AG09309 (cell line): ENCODE results near the gene PLEKHA6.

ENCODE experiments used
- DNase-seq: peaks from one replicate; pipeline ENCODE4 v3.0.0-alpha.2; 2010; ENCODE audit warnings: low read depth
- H3K4me3 ChIP-seq: 2 replicates; pipeline ENCODE4 v1.5.1; 2011; ENCODE audit warnings: mild to moderate bottlenecking, low read depth, low read length, moderate library complexity; ENCODE audit not compliant: control insufficient read depth
- TF ChIP-seq, protein P1 (sequence below): IDR thresholded peaks from 2 replicates; pipeline ENCODE4 v1.5.1; 2011; ENCODE audit warnings: mild to moderate bottlenecking, low read depth, low read length, inconsistent platforms; ENCODE audit not compliant: insufficient read depth, control insufficient read depth; ENCODE audit errors: missing control alignments

PLEKHA6 gene

DNA sequence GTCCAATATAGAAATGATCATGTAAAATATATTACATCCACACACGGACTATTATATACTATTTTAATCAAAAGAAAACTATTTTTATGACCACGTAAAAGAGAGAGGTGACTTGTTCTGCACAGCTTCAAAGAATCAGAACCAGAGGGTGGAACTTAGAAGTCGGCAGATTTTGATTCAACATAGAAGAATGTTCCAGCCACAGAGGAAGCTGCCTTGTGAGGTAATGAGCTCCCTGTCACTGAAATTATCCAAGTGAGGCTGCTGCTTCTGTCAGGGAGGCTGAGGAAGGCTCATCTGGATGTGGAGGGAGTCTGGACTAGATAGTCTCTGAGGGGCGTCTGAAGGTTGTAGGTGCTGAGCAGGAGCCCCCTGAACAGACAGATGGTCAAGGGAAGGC lies 2.7 kb downstream of the PLEKHA6 start:
- no peak overlapping the region for H3K4me3 ChIP-seq
- TF ChIP-seq, protein P1, sequence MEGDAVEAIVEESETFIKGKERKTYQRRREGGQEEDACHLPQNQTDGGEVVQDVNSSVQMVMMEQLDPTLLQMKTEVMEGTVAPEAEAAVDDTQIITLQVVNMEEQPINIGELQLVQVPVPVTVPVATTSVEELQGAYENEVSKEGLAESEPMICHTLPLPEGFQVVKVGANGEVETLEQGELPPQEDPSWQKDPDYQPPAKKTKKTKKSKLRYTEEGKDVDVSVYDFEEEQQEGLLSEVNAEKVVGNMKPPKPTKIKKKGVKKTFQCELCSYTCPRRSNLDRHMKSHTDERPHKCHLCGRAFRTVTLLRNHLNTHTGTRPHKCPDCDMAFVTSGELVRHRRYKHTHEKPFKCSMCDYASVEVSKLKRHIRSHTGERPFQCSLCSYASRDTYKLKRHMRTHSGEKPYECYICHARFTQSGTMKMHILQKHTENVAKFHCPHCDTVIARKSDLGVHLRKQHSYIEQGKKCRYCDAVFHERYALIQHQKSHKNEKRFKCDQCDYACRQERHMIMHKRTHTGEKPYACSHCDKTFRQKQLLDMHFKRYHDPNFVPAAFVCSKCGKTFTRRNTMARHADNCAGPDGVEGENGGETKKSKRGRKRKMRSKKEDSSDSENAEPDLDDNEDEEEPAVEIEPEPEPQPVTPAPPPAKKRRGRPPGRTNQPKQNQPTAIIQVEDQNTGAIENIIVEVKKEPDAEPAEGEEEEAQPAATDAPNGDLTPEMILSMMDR = no peak
- no peak for DNase-seq

DNA sequence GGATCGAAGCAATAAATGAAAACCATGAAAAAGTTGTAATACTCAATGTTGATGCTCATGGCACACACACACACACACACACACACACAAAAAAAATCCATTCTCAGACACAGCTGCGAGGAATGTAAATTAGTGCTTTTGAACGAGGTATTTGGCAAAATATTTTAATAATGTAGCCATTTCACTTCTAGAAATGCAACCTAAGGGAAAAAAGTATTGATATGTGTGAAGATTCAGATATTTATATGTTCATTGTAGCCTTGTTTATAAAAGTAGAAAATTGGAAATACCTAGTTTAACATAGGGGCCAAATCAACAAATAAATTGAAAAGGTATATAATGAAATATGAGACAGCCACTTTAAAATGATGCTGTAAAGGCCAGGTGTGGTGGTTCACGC lies 3.8 kb downstream of the PLEKHA6 start:
- TF ChIP-seq, protein P1 = no peak
- no peak overlapping the region for H3K4me3 ChIP-seq
- no peak for DNase-seq

DNA sequence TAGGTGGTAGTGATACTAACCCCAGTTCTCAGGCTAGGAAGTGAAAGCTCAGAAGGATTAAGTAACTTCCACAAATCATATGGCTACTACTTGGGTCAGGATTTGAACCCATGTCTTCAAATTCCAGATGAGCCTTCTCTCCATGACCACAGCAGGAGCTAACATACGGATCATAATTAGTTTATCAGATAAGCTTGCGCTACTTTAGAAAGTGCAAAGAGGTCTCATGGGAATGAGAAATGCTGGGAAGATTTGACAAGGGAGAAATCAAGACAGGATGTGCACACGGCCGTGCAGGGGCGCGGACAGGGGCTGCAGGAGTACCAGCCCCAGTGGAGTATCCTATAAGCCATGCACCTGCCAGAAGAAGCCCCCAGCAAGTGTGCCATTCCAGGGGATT lies 5.2 kb downstream of the PLEKHA6 start:
- H3K4me3 ChIP-seq = no peak overlapping the region
- TF ChIP-seq, protein P1 = no peak
- no peak for DNase-seq

DNA sequence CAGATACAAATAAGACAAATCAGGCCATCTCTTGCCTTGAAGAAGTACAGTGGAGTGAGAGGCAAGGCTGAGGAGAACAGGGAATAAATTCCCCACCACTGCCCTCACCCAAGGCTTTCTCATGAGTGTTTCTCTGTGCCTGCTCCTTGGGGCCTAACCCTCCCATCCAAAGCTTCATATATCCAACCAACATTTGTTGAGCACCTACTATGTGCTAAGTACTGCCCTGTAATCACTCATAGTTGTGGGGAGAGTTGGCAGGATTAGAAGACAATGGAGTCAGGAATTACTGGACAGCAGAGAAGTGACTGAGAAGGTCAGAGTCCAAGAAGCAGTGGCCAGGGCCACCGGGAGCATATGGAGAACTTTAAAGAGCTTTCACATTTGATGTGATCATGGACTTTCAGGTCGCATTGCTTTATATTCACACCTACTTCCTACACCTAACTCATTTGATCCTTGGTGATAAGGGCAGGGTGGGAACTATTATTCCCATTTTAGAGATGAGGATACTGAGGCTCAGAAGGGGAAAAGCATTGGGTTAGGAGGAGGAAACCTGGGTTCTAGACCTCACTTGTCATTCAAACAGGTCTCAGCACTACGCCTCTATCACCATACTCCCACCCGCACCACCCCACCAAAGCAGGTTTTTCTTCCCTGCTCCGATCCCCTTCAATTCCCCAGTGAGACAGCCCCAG lies 6.4 kb downstream of the PLEKHA6 start:
- TF ChIP-seq, protein P1 = no peak
- H3K4me3 ChIP-seq = no peak overlapping the region
- DNase-seq = no peak

DNA sequence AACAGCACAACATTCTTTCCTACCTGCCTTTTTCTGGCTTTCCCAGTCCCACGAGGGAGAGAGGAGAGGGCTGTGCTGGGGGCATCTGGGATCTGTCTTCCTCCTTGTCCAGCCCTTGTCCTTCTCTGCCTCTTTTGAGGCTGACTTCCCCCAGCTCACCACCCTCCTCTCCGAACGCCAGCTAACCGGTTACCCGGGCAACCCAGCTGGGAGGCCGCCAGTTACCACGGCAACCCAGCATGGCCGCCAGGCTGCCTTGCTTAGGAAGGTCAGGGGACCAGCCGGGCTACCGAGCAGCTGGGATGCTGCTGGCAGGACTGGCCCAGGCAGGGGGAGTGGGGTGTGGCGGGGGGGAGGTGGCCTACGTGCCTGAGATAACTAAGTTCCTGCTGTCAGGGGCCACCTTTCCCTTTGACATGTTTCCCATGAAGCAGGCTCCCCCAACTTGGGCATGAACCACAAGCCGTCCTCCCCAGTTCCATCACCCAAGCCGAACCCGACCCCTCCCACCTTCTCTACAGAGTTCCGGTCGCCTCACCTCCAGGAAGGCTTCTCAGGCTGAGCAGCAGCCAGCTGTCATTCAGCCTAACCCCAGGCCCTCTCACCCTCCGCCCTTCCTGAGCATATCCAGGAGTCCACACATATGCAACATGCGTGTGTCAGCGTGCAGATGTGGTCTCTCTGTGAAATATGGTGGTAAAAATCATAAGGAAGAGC lies 8.7 kb downstream of the PLEKHA6 start:
- no peak for DNase-seq
- H3K4me3 ChIP-seq = no peak overlapping the region
- TF ChIP-seq, protein P1 = no peak

DNA sequence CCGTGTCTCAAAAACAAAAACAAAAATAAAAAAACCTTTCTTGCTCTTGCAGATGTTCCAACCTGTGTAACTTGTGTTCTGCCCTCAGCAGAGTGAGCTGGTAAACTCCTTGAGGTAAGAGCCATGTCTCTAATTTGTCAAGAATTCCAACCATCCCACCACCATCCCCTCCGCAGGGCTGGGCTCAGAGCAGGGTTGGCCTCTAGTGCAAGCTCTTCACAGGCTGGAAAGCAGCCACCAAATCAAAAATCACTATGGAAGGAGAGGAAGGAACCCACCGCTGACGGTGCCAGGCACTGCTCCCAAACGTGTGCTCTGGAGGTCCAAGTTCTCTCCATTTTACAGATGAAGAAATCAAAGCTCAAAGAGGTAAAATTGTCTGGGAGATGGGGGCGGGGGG lies 9.4 kb downstream of the PLEKHA6 start:
- TF ChIP-seq, protein P1 = no peak
- no peak overlapping the region for H3K4me3 ChIP-seq
- no peak for DNase-seq
